PC-3 (cell line): ENCODE results near the gene BAIAP2.

Experiments
- EZH2 ChIP-seq: fragments of 300-600 bp; sonication (generic); IDR thresholded peaks from one replicate; pipeline ENCODE4 v1.6.1; 2017; ENCODE audit warnings: antibody characterized with exemption, mild to moderate bottlenecking, low read length; ENCODE audit not compliant: unreplicated experiment
- EZH2phosphoT487 ChIP-seq: fragments of 300-600 bp; sonication (generic); IDR thresholded peaks from 2 replicates; pipeline ENCODE4 v1.6.1; 2018; ENCODE audit warnings: mild to moderate bottlenecking, antibody characterized with exemption, low read length, borderline replicate concordance
- TF ChIP-seq, protein P1 (sequence below): fragments of 300-600 bp; sonication (generic); conservative IDR thresholded peaks from 2 replicates; pipeline ENCODE4 v1.5.1; 2017; ENCODE audit warnings: antibody characterized with exemption, low read depth, mild to moderate bottlenecking, low read length

DNA sequence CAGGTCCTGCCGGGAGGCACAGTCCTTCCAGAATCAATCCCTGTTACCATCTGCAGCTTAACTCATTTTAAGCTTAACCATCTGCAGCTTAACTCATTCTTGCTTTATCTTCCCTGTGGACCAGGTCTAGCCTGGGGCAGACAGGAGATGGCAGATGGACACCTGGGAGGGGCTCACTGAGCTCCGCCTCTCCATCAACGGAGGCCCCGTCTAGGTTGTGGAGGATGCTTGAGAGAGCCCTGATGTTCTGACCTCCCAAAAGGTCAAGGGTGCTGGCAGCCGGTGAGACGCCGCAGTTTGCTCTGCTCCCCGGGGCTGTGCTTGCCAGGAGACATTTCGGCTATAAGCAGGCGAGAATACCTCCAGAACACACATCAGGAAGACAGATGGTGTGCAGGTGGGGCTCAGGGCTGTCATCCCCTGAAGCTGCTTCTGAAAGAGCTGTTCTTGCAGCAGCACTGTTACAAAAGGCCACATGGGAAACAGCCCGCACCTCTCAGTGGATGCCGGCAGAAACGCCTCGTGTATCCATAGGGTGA is 41.3 kb downstream of the BAIAP2 start:
- TF ChIP-seq, protein P1, sequence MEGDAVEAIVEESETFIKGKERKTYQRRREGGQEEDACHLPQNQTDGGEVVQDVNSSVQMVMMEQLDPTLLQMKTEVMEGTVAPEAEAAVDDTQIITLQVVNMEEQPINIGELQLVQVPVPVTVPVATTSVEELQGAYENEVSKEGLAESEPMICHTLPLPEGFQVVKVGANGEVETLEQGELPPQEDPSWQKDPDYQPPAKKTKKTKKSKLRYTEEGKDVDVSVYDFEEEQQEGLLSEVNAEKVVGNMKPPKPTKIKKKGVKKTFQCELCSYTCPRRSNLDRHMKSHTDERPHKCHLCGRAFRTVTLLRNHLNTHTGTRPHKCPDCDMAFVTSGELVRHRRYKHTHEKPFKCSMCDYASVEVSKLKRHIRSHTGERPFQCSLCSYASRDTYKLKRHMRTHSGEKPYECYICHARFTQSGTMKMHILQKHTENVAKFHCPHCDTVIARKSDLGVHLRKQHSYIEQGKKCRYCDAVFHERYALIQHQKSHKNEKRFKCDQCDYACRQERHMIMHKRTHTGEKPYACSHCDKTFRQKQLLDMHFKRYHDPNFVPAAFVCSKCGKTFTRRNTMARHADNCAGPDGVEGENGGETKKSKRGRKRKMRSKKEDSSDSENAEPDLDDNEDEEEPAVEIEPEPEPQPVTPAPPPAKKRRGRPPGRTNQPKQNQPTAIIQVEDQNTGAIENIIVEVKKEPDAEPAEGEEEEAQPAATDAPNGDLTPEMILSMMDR: no peak
- TF ChIP-seq EZH2phosphoT487 (no peak), EZH2 (no peak)
